ENCODE data around the gene PLEKHG3.

The PLEKHG3 gene

GRCh38 chr14:64763801-64764621 lies 59.8 kb downstream of the PLEKHG3 start:
- TF ChIP-seq, protein P1, sequence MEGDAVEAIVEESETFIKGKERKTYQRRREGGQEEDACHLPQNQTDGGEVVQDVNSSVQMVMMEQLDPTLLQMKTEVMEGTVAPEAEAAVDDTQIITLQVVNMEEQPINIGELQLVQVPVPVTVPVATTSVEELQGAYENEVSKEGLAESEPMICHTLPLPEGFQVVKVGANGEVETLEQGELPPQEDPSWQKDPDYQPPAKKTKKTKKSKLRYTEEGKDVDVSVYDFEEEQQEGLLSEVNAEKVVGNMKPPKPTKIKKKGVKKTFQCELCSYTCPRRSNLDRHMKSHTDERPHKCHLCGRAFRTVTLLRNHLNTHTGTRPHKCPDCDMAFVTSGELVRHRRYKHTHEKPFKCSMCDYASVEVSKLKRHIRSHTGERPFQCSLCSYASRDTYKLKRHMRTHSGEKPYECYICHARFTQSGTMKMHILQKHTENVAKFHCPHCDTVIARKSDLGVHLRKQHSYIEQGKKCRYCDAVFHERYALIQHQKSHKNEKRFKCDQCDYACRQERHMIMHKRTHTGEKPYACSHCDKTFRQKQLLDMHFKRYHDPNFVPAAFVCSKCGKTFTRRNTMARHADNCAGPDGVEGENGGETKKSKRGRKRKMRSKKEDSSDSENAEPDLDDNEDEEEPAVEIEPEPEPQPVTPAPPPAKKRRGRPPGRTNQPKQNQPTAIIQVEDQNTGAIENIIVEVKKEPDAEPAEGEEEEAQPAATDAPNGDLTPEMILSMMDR (IDR thresholded peaks at IDR 0.05), result no peak
- Mint-ChIP-seq H3K4me3 (peak overlapping the region; percentile 66), H3K36me3 (ENCODE audit: low read depth) (no peaks in the 10 kb centered on the region), H3K9me3 (no peaks in the 10 kb centered on the region), H3K27me3 (ENCODE audit: low read depth, poor library complexity) (peaks cover 11% of the 10 kb centered on the region), H3K4me1 (peaks cover 77% of the 10 kb centered on the region), H3K27ac (no peak overlapping the region)
- no peak for DNase-seq

- peaks cover 72% of the 10 kb centered on the region for H3K4me1 Mint-ChIP-seq
- H3K27me3 Mint-ChIP-seq (ENCODE audit: low read depth, poor library complexity), result peaks cover 11% of the 10 kb centered on the region
- no peaks in the 10 kb centered on the region for H3K9me3 Mint-ChIP-seq
- TF ChIP-seq, protein P1 (IDR thresholded peaks at IDR 0.05), result peak; percentile 86
- H3K27ac Mint-ChIP-seq, result no peak overlapping the region
- H3K36me3 Mint-ChIP-seq (ENCODE audit: low read depth), result no peaks in the 10 kb centered on the region
- DNase-seq, result peak; percentile 84
- peak overlapping the region; percentile 66 for H3K4me3 Mint-ChIP-seq
Observed at GRCh38 chr14:64764641-64765520, 60.7 kb downstream of the PLEKHG3 start.

DNA sequence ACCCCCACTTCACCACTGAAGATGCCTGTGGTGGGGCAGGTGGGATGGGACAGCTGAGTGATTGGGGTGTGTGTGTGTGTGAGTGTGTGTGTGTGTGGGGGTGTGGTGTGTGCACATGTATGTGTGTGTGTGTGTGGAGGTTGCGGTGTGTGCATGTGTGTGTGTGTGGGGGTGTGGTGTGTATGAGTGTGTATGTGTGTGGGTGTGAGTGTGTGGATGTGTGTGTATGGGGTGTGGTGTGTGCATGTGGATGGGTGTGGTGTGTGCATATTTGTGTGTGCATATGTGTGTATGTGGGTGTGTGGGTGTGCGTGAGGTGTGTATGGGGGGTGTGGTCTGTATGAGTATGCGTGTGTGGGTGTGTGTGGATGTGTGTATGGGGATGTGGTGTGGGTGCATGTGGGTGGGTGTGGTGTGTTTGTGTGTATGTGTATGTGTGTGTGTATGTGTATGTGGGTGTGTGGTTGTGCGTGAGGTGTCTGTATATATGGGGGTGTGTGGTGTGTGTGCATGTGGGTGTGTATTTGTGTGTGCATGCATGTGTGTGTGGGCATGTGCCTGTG lies 61.6 kb downstream of the PLEKHG3 start:
- TF ChIP-seq, protein P1 (IDR thresholded peaks at IDR 0.05), result no peak
- Mint-ChIP-seq H3K27me3 (ENCODE audit: low read depth, poor library complexity) (peaks cover 7% of the 10 kb centered on the region), H3K4me3 (no peak overlapping the region), H3K36me3 (ENCODE audit: low read depth) (no peaks in the 10 kb centered on the region), H3K9me3 (no peaks in the 10 kb centered on the region), H3K4me1 (peaks cover 63% of the 10 kb centered on the region), H3K27ac (no peak overlapping the region)
- no peak for DNase-seq

DNA sequence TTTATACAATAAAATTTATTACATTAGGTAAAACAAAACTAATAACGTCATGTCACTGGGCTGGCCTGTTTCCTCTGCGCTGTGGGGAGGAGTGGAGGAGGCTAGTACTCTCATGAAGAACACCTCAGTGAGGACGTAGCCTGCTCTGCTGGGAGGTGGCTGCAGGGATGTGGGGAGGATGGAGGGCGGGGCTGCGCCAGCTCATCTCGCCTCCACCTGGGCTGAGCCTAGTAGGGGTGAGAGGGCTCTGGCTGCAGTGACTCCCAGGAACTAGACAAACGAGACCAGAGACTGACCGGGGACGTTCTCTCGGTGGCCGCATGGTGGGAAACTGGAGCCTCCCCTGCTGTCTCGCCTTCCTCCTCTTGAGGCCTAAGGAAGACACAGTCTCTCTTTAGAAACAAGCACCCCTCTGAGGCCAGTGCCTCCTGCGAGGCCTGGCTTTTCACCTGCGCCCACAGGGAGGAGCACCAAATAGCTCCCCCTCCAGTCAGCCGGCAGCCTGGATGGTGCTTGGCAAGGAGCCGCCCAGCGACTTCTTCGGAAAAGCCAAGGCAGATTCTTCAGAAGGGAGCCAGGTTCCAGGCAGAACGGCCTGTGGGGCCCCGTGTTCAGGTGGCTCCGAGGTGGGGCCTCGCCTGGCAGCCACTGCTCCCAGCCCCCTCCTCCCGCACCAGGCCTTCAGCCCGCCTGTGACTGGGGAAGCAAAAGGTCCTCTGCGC lies 62.4 kb downstream of the PLEKHG3 start:
- Mint-ChIP-seq H3K9me3 (no peaks in the 10 kb centered on the region), H3K27me3 (ENCODE audit: low read depth, poor library complexity) (peaks cover 3% of the 10 kb centered on the region), H3K4me1 (peaks cover 55% of the 10 kb centered on the region), H3K27ac (no peak overlapping the region), H3K4me3 (no peak overlapping the region), H3K36me3 (ENCODE audit: low read depth) (no peaks in the 10 kb centered on the region)
- TF ChIP-seq, protein P1 (IDR thresholded peaks at IDR 0.05), result no peak
- DNase-seq, result no peak

DNA sequence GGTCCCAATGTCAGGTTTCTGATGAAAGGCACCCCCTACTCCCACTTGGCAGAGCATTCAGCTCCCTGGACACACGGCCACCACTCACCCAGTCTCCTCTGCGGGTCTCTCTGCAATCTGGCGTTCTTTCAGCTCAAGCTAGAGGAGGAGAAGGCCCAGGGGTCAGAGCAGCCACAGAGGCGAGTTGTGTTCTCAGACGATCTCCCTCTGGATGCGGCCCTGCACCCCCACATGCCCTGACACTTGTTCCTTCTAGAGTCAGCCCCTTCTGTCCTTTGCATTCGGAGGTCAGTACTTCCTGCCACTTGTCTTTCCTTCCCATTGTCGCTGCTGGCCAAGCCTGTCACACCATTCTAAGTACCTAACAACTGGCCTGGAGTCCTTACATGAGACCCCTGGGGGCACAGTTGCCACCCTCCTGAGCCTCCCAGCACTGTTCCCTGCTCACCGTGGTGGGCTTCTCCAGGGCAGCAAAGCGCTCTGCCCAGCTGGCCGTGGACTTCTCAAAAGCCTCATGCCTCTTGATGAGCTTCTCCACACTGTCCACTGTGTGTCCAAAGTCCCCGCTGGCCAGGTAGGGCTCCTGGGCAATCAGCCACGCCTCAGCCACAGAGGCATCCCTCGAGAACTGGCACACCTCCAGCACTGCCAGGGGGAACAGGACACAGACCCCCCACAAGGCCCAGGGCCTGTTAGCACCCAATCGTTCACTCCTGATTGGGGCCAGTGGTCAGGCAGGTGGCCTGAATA lies 63.2 kb downstream of the PLEKHG3 start:
- H3K4me3 Mint-ChIP-seq, result no peak overlapping the region
- DNase-seq, result no peak
- H3K9me3 Mint-ChIP-seq, result no peaks in the 10 kb centered on the region
- H3K27ac Mint-ChIP-seq, result no peak overlapping the region
- peaks cover 47% of the 10 kb centered on the region for H3K4me1 Mint-ChIP-seq
- TF ChIP-seq, protein P1 (IDR thresholded peaks at IDR 0.05), result no peak
- H3K36me3 Mint-ChIP-seq (ENCODE audit: low read depth), result no peaks in the 10 kb centered on the region
- H3K27me3 Mint-ChIP-seq (ENCODE audit: low read depth, poor library complexity), result peaks cover 3% of the 10 kb centered on the region
